HG02970 (cell line): ENCODE measurements around the gene BCR.

Source experiments
- ATAC-seq: cut with Tn5 transposase; IDR thresholded peaks from one replicate; pipeline ENCODE4 v1.9.1; 2021; ENCODE audit warnings: mild to moderate bottlenecking, moderate library complexity, moderate number of reproducible peaks; ENCODE audit not compliant: unreplicated experiment, low FRiP score

Gene BCR

GRCh38 chr22:23149743-23150238, 30.5 kb upstream of the BCR start:
- no peak for ATAC-seq

GRCh38 chr22:23150762-23151161, 29.5 kb upstream of the BCR start:
- ATAC-seq: no peak

GRCh38 chr22:23151827-23152226, 28.5 kb upstream of the BCR start:
- no peak for ATAC-seq

- no peak for ATAC-seq
These were observed 27.8 kb upstream of the BCR start for GRCh38 chr22:23152238-23153114.

- ATAC-seq: no peak
These were observed 26.3 kb upstream of the BCR start for GRCh38 chr22:23153994-23154393.

- ATAC-seq: no peak
These were observed 25.8 kb upstream of the BCR start for GRCh38 chr22:23154461-23154860.

- ATAC-seq: no peak
These were observed 25.2 kb upstream of the BCR start for GRCh38 chr22:23155143-23155542.

GRCh38 chr22:23155831-23156230, 24.5 kb upstream of the BCR start:
- no peak for ATAC-seq

- no peak for ATAC-seq
These were observed 24.0 kb upstream of the BCR start for GRCh38 chr22:23156286-23156685.

- no peak for ATAC-seq
These were observed 22.5 kb upstream of the BCR start for GRCh38 chr22:23157560-23158515.

GRCh38 chr22:23158516-23159290, 21.6 kb upstream of the BCR start:
- no peak for ATAC-seq

- ATAC-seq: no peak
These were observed 21.0 kb upstream of the BCR start for GRCh38 chr22:23159291-23159630.

- ATAC-seq: no peak
These were observed 19.3 kb upstream of the BCR start for GRCh38 chr22:23161029-23161428.

GRCh38 chr22:23161574-23161973, 18.7 kb upstream of the BCR start:
- ATAC-seq: no peak

GRCh38 chr22:23163665-23164064, 16.6 kb upstream of the BCR start:
- no peak for ATAC-seq

GRCh38 chr22:23164091-23164490, 16.2 kb upstream of the BCR start:
- no peak for ATAC-seq

GRCh38 chr22:23166042-23166831, 14.1 kb upstream of the BCR start:
- no peak for ATAC-seq

- ATAC-seq: no peak
These were observed 13.3 kb upstream of the BCR start for GRCh38 chr22:23166841-23167616.
